C4-2B (cell line): ENCODE results near the gene ACTRT3.
A peak's percentile ranks its signal among the peaks of the same experiment; 100 is the strongest.
"Not testable (repeated sequence)": the region's sequence is repeated elsewhere in the genome, so short reads cannot be mapped to it uniquely, and the experiment has no call there.

ENCODE experiments used
- H3K27ac ChIP-seq: fragments of 450-650 bp; 2 replicates; pipeline ENCODE4 v1.5.1; 2017
- ZFX ChIP-seq: fragments of 450-650 bp; IDR thresholded peaks from 2 replicates; pipeline ENCODE4 v1.6.1; 2017
- TF ChIP-seq, protein P1 (sequence below): fragments of 450-650 bp; conservative IDR thresholded peaks from 2 replicates; pipeline ENCODE4 v1.5.1; 2017; ENCODE audit warnings: mild to moderate bottlenecking

The ACTRT3 gene

DNA sequence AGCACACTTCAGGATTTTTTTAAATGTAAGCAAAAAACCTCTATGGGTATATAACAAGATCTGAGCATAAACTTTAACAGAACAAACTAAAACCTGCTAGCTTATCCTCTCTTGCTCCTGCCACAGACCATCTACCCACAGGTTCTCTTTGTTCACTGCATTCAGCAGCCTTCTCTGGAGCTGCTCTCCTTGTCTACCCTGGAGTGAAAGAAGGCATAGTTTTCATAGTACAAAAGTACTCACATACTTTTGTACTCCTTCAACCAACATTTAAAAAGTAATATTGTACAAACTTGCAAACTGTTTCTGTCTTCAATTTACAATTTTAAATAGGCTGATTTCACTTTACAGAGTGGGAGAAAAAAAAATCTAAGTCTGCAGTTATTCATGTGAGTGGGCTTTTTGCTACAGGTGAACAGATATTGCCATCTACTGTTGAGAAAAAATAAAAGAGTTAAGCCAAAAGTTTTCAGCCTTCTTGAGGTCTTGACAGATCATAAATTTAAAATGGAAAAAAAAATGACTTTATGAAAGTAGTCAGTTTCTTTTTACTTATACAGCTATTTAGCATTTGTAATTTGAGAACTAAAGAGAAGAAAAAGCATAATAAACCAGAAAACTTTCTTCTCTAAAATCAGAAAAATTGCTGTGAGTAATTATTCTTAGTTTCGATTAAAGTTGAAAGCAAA, 24.9 kb downstream of the ACTRT3 start:
- TF ChIP-seq ZFX: no peak
- TF ChIP-seq, protein P1, sequence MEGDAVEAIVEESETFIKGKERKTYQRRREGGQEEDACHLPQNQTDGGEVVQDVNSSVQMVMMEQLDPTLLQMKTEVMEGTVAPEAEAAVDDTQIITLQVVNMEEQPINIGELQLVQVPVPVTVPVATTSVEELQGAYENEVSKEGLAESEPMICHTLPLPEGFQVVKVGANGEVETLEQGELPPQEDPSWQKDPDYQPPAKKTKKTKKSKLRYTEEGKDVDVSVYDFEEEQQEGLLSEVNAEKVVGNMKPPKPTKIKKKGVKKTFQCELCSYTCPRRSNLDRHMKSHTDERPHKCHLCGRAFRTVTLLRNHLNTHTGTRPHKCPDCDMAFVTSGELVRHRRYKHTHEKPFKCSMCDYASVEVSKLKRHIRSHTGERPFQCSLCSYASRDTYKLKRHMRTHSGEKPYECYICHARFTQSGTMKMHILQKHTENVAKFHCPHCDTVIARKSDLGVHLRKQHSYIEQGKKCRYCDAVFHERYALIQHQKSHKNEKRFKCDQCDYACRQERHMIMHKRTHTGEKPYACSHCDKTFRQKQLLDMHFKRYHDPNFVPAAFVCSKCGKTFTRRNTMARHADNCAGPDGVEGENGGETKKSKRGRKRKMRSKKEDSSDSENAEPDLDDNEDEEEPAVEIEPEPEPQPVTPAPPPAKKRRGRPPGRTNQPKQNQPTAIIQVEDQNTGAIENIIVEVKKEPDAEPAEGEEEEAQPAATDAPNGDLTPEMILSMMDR: peak; percentile 86
- no peak overlapping the region for H3K27ac ChIP-seq

DNA sequence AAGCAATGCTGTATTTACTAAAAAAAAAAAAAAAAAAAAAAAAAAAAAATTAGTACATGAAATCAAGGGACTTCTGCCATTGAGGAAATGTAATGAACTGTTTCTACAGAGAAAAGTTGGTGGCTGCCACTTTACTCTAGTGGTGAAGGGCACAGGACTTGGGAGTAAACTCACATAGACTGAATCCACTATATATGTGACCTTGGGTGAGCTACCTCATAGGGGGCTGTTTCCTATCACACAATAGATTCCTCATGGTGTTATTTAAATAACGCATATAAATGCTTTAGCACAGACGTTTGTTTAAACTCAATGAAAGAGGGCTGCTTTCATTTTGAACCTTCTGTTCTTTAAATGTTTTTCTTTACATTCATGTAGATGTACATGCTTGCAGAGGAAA, 30.3 kb downstream of the ACTRT3 start:
- no peak for TF ChIP-seq ZFX
- TF ChIP-seq, protein P1: no peak
- H3K27ac ChIP-seq: no peak overlapping the region

DNA sequence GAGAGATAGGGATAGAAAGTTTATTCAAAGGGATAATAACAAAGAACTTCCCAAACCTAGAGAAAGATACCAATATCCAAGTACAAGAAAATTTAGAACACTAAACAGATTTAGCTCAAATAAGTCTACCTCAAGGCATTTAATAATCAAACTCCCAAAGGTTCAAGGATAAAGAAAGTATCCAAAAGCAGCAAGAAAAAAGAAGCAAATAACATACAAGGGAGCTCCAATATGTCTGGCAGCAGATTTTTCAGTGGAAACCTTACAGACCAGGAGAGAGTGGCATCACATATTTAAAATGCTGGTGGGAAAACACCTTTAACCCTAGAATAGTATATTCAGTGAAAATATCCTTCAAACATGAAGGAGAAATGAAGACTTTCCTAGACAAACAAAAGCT, 37.5 kb downstream of the ACTRT3 start:
- H3K27ac ChIP-seq: not testable (repeated sequence)

DNA sequence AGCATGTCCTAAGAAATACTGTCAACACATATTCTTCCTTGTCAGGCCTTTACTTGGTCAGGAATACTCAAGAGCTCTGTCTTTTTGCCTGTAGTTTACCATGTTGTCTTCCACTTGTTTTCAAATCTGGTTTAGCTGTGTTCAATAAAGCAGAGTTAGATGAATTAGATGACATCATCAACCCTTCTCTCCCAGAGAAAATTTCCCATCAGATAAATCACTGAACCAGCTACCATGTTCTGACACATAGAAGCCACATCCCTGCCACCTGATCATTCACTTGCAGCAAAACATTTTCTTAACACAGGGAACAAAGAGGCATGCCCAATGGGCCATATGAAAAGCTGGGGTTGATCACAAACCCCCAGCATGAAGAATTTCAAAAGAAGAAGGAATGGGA, 46.6 kb downstream of the ACTRT3 start:
- H3K27ac ChIP-seq: no peak overlapping the region
- no peak for TF ChIP-seq ZFX
- TF ChIP-seq, protein P1: no peak

DNA sequence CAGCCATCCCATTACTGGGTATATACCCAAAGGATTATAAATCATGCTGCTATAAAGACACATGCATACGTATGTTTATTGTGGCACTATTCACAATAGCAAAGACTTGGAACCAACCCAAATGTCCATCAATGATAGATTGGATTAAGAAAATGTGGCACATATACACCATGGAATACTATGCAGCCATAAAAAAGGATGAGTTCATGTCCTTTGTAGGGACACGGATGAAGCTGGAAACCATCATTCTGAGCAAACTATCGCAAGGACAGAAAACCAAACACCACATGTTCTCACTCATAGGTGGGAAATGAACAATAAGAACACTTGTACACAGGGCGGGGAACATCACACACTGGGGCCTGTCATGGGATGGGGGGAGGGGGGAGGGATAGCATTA, 50.9 kb downstream of the ACTRT3 start:
- H3K27ac ChIP-seq: not testable (repeated sequence)
